Fibroblast of pulmonary artery (primary cell): ENCODE results near the gene TRDMT1.

Source experiments
- DNase-seq: peaks from one replicate; pipeline ENCODE4 v3.0.0-alpha.2; 2010; ENCODE audit warnings: low read depth
- H3K4me3 ChIP-seq: replicated peaks from 2 replicates; pipeline ENCODE4 v1.5.1; 2011; ENCODE audit warnings: low read depth, mild to moderate bottlenecking, control low read depth, low read length, moderate library complexity
- CTCF ChIP-seq: IDR thresholded peaks from 2 replicates; pipeline ENCODE4 v1.5.1; 2011; ENCODE audit warnings: mild to moderate bottlenecking, control low read depth, low read length, inconsistent platforms; ENCODE audit errors: missing control alignments

Gene TRDMT1

GRCh38 chr10:17210361-17210760 lies 8.9 kb upstream of the TRDMT1 start:
- H3K4me3 ChIP-seq, result no peak overlapping the region
- DNase-seq, result peak; percentile 59
- TF ChIP-seq CTCF, result no peak

- H3K4me3 ChIP-seq, result no peak overlapping the region
- no peak for TF ChIP-seq CTCF
- peak; percentile 35 for DNase-seq
Observed at GRCh38 chr10:17209881-17210280, 8.4 kb upstream of the TRDMT1 start.

GRCh38 chr10:17209302-17209701 lies 7.8 kb upstream of the TRDMT1 start:
- DNase-seq, result no peak
- H3K4me3 ChIP-seq, result no peak overlapping the region
- TF ChIP-seq CTCF, result no peak

- no peak for TF ChIP-seq CTCF
- no peak overlapping the region for H3K4me3 ChIP-seq
- DNase-seq, result no peak
Observed at GRCh38 chr10:17208476-17208875, 7.0 kb upstream of the TRDMT1 start.

GRCh38 chr10:17206210-17206709 lies 4.8 kb upstream of the TRDMT1 start:
- peak; percentile 67 for DNase-seq
- no peak for TF ChIP-seq CTCF
- H3K4me3 ChIP-seq, result no peak overlapping the region

- no peak overlapping the region for H3K4me3 ChIP-seq
- no peak for TF ChIP-seq CTCF
- no peak for DNase-seq
Observed at GRCh38 chr10:17203416-17203815, 1.9 kb upstream of the TRDMT1 start.

GRCh38 chr10:17202999-17203398 lies 1.5 kb upstream of the TRDMT1 start:
- no peak for DNase-seq
- TF ChIP-seq CTCF, result no peak
- H3K4me3 ChIP-seq, result no peak overlapping the region
